ENCODE data around the gene DIAPH3. TPM values are rescaled to one million over a fixed set of nuclear protein-coding genes. Genes with fewer than 3 reads are reported as not detected.

Gene DIAPH3
- total and polyA plus RNA-seq, 2 of the 8 experiments (the other 6 are each of a cell fraction or from before 2014, with no cell fraction given) = 8.0 to 30.8 TPM

DNA sequence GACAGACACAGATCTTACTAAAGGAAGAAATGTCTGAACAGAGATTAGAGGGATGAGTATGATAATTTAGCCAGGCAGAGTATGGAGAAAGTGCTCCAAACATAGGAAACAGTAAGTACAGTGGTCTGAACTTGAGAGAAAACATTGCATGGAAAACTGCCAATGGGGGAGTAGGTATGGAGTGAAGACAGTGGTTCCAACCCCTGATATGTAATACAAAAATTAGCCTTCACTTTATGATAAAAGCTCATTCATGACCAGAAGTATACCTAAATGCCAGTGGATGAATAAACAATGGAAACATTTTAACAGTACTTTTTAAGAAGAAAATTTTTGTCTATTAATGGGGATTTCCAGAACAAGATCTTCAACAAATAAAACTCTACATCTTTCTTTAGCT, 334.0 kb downstream of the DIAPH3 start:
- no peak overlapping the region for H2BK15ac ChIP-seq (ENCODE audit: low read length)
- FAIRE-seq = no peak

More for the DNA sequence above, 334.0 kb downstream of the DIAPH3 start:
- no peak overlapping the region for H3K4me3 ChIP-seq (ENCODE audit: extremely low read depth in 1 of 4, insufficient read depth in 2 of 4, low read depth in 3 of 4, low read length in 4 of 4)
- H2BK120ac ChIP-seq (replicated peaks; ENCODE audit: low read depth, low read length) = no peak overlapping the region
- no peak overlapping the region for H2AFZ ChIP-seq (ENCODE audit: low read length)
- no peak overlapping the region for H2BK12ac ChIP-seq (ENCODE audit: low read depth, low read length)
- no peak overlapping the region for H2BK20ac ChIP-seq (ENCODE audit: low read length)
- H3K4ac ChIP-seq (replicated peaks; ENCODE audit: insufficient read length, low read depth, low read length) = no peak overlapping the region
- H3K4me1 ChIP-seq (replicated peaks in 1 of 4; ENCODE audit: control insufficient read depth in 3 of 4, insufficient read depth in 4 of 4, low read length in 3 of 4) = peaks cover 0 to under 1% (median 0%) of the 10 kb centered on the region in 4 experiments; a peak in 1 of 7 replicates
- no peak overlapping the region for H3K56ac ChIP-seq (replicated peaks; ENCODE audit: insufficient read length, low read depth, low read length)
- H2AK5ac ChIP-seq (ENCODE audit: low read depth, low read length) = no peak overlapping the region
- no peaks in the 10 kb centered on the region for H3K27me3 ChIP-seq (replicated peaks in 1 of 4; ENCODE audit: control insufficient read depth in 3 of 4, extremely low read depth in 1 of 4, insufficient read depth in 3 of 4, low read length in 3 of 4)
- TF ChIP-seq EP300 (IDR thresholded peaks at IDR 0.05; ENCODE audit: borderline replicate concordance in 1 of 2, low read depth in 2 of 2, low read length in 2 of 2) (no peak), POLR2AphosphoS5 (IDR thresholded peaks at IDR 0.05; ENCODE audit: low read depth, low read length) (no peak), USF2 (IDR thresholded peaks at IDR 0.05; ENCODE audit: low read length) (no peak), SAP30 (IDR thresholded peaks at IDR 0.05; ENCODE audit: insufficient read depth, insufficient replicate concordance, low read length) (no peak)
- no peaks in the 10 kb centered on the region for H3K23me2 ChIP-seq (ENCODE audit: low read depth, low read length)
- H2BK5ac ChIP-seq (ENCODE audit: low read depth, low read length) = no peak overlapping the region
- H3K79me2 ChIP-seq (ENCODE audit: control insufficient read depth in 1 of 2, insufficient read depth in 2 of 2, low read length in 2 of 2) = no peaks in the 10 kb centered on the region
- H3K9me3 ChIP-seq (ENCODE audit: insufficient read depth in 2 of 2, low read depth in 1 of 2, low read length in 1 of 2) = no peaks in the 10 kb centered on the region
- H3K36me3 ChIP-seq (ENCODE audit: control insufficient read depth in 2 of 4, insufficient read depth in 4 of 4, low read length in 3 of 4) = no peaks in the 10 kb centered on the region
- no peak overlapping the region for H3K23ac ChIP-seq (ENCODE audit: insufficient read length)
- H4K5ac ChIP-seq (ENCODE audit: insufficient read length, low read depth, low read length) = no peak overlapping the region
- ChIA-PET POLR2A (ENCODE audit: partially characterized antibody) (interaction anchor here (1.0 kb wide), 1 partner anchor 17 kb away, joined by 3 read pairs; no protein-coding TSS in a partner anchor), CTCF (ENCODE audit: partially characterized antibody) (interaction anchor here (0.9 to 1.6 kb wide), 3 partner anchors 9 to 77 kb away, joined by 3 to 6 read pairs (median 4); no protein-coding TSS in a partner anchor)
- no peaks in the 10 kb centered on the region for H4K20me1 ChIP-seq (replicated peaks in 1 of 2; ENCODE audit: control insufficient read depth in 1 of 2, insufficient read depth in 2 of 2, low read length in 2 of 2)
- no peak overlapping the region for H4K91ac ChIP-seq (replicated peaks; ENCODE audit: insufficient read length, low read length)
- H3K18ac ChIP-seq (ENCODE audit: extremely low read depth, low read length) = no peak overlapping the region
- H3K14ac ChIP-seq (ENCODE audit: insufficient read length) = no peak overlapping the region
- no peaks in the 10 kb centered on the region for H3K79me1 ChIP-seq (ENCODE audit: low read depth, low read length)
- DNase-seq (ENCODE audit: low read depth in 1 of 2, low spot score in 2 of 2) = no peak
- H3K9ac ChIP-seq (replicated peaks in 1 of 4; ENCODE audit: extremely low read depth in 1 of 4, low read depth in 3 of 4, low read length in 3 of 4) = no peak overlapping the region
- H3K4me2 ChIP-seq (ENCODE audit: insufficient read depth in 1 of 2, low read depth in 2 of 2, low read length in 2 of 2) = no peak overlapping the region
- no peak overlapping the region for H3K27ac ChIP-seq (ENCODE audit: low read depth, low read length)
- no peak overlapping the region for H4K8ac ChIP-seq (ENCODE audit: extremely low read depth, insufficient read depth, low read length)

All from H1 (cell line).